Measurements from ENCODE around the gene AKT1. TPM values are rescaled to one million over a fixed set of nuclear protein-coding genes. Genes with fewer than 3 reads are reported as not detected.

Gene AKT1
- total and polyA plus RNA-seq, 4 donors = 30.6 to 192 (median 58.7) TPM

DNA sequence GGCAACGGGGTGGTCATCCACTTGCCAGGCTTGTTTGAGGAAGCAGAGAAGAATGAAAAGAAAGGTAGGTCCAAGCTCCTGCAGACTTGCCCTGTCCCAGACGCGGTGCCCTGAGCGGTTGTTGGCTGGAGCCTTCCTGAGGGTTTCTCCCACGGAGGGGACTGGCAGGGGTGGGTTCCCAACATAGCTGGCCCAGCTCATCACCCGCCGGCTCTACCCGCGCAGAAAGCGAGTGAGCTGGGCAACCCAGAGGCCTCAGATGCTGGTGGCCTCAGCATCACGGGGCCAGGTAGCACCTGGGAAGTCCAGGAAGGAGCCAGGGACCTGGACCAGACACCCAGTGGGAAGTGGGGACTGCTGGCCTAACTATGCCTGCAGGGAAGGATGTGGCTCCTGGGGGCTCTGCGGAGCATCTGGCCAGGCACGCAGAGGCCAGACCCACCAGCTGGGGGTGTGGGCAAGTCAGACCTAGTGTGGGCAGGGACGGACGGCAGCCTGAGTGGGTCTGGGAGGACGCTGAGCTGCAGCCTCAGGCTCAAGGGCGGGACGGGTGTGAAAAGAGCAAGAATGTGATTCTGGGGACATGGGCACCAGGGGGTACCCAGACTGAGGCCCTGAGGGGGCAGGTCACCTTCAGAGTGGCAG lies 57.1 kb downstream of the AKT1 start:
- TF ChIP-seq RAD21 (IDR thresholded peaks at IDR 0.05) (no peak), NR2F2 (IDR thresholded peaks at IDR 0.05) (no peak), FOXA2 (IDR thresholded peaks at IDR 0.05) (no peak), MAX (IDR thresholded peaks at IDR 0.05) (no peak), YY1 (IDR thresholded peaks at IDR 0.05) (no peak), SP1 (IDR thresholded peaks at IDR 0.05) (no peak), RXRA (IDR thresholded peaks at IDR 0.05) (no peak), GABPA (IDR thresholded peaks at IDR 0.05 in 1 of 2, conservative IDR thresholded peaks at IDR 0.05 in 1 of 2) (no peak), EGR1 (IDR thresholded peaks at IDR 0.05; ENCODE audit: low read depth in 2 of 2) (no peak), HNF4G (IDR thresholded peaks at IDR 0.05) (no peak), HNF4A (conservative IDR thresholded peaks at IDR 0.05) (no peak), JUND (IDR thresholded peaks at IDR 0.05) (no peak), FOXA1 (IDR thresholded peaks at IDR 0.05) (no peak)
- TF ChIP-seq, protein P1, sequence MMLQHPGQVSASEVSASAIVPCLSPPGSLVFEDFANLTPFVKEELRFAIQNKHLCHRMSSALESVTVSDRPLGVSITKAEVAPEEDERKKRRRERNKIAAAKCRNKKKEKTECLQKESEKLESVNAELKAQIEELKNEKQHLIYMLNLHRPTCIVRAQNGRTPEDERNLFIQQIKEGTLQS (IDR thresholded peaks at IDR 0.05) = no peak
- TF ChIP-seq, protein P2, sequence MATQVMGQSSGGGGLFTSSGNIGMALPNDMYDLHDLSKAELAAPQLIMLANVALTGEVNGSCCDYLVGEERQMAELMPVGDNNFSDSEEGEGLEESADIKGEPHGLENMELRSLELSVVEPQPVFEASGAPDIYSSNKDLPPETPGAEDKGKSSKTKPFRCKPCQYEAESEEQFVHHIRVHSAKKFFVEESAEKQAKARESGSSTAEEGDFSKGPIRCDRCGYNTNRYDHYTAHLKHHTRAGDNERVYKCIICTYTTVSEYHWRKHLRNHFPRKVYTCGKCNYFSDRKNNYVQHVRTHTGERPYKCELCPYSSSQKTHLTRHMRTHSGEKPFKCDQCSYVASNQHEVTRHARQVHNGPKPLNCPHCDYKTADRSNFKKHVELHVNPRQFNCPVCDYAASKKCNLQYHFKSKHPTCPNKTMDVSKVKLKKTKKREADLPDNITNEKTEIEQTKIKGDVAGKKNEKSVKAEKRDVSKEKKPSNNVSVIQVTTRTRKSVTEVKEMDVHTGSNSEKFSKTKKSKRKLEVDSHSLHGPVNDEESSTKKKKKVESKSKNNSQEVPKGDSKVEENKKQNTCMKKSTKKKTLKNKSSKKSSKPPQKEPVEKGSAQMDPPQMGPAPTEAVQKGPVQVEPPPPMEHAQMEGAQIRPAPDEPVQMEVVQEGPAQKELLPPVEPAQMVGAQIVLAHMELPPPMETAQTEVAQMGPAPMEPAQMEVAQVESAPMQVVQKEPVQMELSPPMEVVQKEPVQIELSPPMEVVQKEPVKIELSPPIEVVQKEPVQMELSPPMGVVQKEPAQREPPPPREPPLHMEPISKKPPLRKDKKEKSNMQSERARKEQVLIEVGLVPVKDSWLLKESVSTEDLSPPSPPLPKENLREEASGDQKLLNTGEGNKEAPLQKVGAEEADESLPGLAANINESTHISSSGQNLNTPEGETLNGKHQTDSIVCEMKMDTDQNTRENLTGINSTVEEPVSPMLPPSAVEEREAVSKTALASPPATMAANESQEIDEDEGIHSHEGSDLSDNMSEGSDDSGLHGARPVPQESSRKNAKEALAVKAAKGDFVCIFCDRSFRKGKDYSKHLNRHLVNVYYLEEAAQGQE (IDR thresholded peaks at IDR 0.05) = no peak
- TF ChIP-seq, protein P3, sequence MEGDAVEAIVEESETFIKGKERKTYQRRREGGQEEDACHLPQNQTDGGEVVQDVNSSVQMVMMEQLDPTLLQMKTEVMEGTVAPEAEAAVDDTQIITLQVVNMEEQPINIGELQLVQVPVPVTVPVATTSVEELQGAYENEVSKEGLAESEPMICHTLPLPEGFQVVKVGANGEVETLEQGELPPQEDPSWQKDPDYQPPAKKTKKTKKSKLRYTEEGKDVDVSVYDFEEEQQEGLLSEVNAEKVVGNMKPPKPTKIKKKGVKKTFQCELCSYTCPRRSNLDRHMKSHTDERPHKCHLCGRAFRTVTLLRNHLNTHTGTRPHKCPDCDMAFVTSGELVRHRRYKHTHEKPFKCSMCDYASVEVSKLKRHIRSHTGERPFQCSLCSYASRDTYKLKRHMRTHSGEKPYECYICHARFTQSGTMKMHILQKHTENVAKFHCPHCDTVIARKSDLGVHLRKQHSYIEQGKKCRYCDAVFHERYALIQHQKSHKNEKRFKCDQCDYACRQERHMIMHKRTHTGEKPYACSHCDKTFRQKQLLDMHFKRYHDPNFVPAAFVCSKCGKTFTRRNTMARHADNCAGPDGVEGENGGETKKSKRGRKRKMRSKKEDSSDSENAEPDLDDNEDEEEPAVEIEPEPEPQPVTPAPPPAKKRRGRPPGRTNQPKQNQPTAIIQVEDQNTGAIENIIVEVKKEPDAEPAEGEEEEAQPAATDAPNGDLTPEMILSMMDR (IDR thresholded peaks at IDR 0.05; ENCODE audit: low read depth, low read length, missing input control) = no peak
- TF ChIP-seq, protein P4, sequence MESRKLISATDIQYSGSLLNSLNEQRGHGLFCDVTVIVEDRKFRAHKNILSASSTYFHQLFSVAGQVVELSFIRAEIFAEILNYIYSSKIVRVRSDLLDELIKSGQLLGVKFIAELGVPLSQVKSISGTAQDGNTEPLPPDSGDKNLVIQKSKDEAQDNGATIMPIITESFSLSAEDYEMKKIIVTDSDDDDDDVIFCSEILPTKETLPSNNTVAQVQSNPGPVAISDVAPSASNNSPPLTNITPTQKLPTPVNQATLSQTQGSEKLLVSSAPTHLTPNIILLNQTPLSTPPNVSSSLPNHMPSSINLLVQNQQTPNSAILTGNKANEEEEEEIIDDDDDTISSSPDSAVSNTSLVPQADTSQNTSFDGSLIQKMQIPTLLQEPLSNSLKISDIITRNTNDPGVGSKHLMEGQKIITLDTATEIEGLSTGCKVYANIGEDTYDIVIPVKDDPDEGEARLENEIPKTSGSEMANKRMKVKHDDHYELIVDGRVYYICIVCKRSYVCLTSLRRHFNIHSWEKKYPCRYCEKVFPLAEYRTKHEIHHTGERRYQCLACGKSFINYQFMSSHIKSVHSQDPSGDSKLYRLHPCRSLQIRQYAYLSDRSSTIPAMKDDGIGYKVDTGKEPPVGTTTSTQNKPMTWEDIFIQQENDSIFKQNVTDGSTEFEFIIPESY (IDR thresholded peaks at IDR 0.05) = no peak
- Histone ChIP-seq H3K27me3 (ENCODE audit: control insufficient read depth in 4 of 4, insufficient read depth in 4 of 4, low read length in 3 of 4) (no peaks in the 10 kb centered on the region), H3K9ac (ENCODE audit: low read depth in 1 of 2, low read length in 2 of 2) (no peak overlapping the region), H3K36me3 (ENCODE audit: control insufficient read depth in 4 of 4, insufficient read depth in 3 of 4, low read depth in 1 of 4, low read length in 3 of 4) (peaks cover 0 to 28% (median 19%) of the 10 kb centered on the region in 4 donors), H3K9me3 (ENCODE audit: control insufficient read depth in 4 of 4, low read length in 3 of 4) (no peaks in the 10 kb centered on the region), H3K4me3 (ENCODE audit: low read depth in 1 of 3, low read length in 3 of 3) (no peak overlapping the region), H3K4me1 (ENCODE audit: control insufficient read depth in 4 of 4, insufficient read depth in 4 of 4, low read length in 3 of 4) (peaks cover 17 to 40% (median 31%) of the 10 kb centered on the region in 4 donors), H3K27ac (ENCODE audit: low read depth in 1 of 2, low read length in 2 of 2) (no peak overlapping the region)
- 94% methylated on average over 18 of the region's 18 CpGs for WGBS
- DNase-seq (ENCODE audit: low spot score) = no peak

Data from liver (tissue), 9 donors.